Immature natural killer cell (primary cell): ENCODE data around the gene MAP3K10. TPM values are rescaled to one million over a fixed set of nuclear protein-coding genes. Genes with fewer than 3 reads are reported as not detected.
"Not testable (repeated sequence)": the region's sequence is repeated elsewhere in the genome, so short reads cannot be mapped to it uniquely, and the experiment has no call there.

Experiments used
- DNase-seq, 3 donors: peaks; one replicate each; pipeline ENCODE4 v3.0.0; 2022; ENCODE audit warnings: mixed read lengths in 1 of 3
- H3K27ac Mint-ChIP-seq, 6 donors: one replicate each; pipeline ENCODE4 v1.8.0; 2020; ENCODE audit warnings: mixed read lengths in 6 of 6, mild to moderate bottlenecking in 5 of 6, inconsistent platforms in 4 of 6, moderate library complexity in 3 of 6
- H3K27me3 Mint-ChIP-seq, 3 donors: one replicate each; pipeline ENCODE4 v1.8.0; 2020 to 2021; ENCODE audit warnings: low read depth in 3 of 3, mild to moderate bottlenecking in 3 of 3, mixed read lengths in 3 of 3, moderate library complexity in 3 of 3, inconsistent platforms in 1 of 3
- H3K36me3 Mint-ChIP-seq, 3 donors: one replicate each; pipeline ENCODE4 v1.8.0; 2020; ENCODE audit warnings: mixed read lengths in 3 of 3, inconsistent platforms in 2 of 3, mild to moderate bottlenecking in 2 of 3
- H3K4me1 Mint-ChIP-seq, 2 donors: one replicate each; pipeline ENCODE4 v1.8.0; 2020; ENCODE audit warnings: inconsistent platforms in 2 of 2, mild to moderate bottlenecking in 2 of 2, mixed read lengths in 2 of 2, moderate library complexity in 1 of 2
- H3K4me3 Mint-ChIP-seq, 5 donors: one replicate each; pipeline ENCODE4 v1.8.0; 2020; ENCODE audit warnings: mild to moderate bottlenecking in 5 of 5, mixed read lengths in 5 of 5, inconsistent platforms in 3 of 5, moderate library complexity in 3 of 5
- H3K9me3 Mint-ChIP-seq, 6 donors: one replicate each; pipeline ENCODE4 v1.8.0; 2020; ENCODE audit warnings: mild to moderate bottlenecking in 6 of 6, mixed read lengths in 6 of 6, inconsistent platforms in 4 of 6, moderate library complexity in 3 of 6
- polyA plus RNA-seq, 3 donors: library from polyadenylated mRNA; unstranded; fragments of 300-500 nt; fragmentation: Illumina TruSeq; gene quantifications; one replicate each; pipeline ENCODE4 v1.2.3, GENCODE V29; 2021

Gene MAP3K10
- polyA plus RNA-seq, result under 1 TPM in 2 of 3 donors, not detected in 1; 0.36 to 0.42 TPM

DNA sequence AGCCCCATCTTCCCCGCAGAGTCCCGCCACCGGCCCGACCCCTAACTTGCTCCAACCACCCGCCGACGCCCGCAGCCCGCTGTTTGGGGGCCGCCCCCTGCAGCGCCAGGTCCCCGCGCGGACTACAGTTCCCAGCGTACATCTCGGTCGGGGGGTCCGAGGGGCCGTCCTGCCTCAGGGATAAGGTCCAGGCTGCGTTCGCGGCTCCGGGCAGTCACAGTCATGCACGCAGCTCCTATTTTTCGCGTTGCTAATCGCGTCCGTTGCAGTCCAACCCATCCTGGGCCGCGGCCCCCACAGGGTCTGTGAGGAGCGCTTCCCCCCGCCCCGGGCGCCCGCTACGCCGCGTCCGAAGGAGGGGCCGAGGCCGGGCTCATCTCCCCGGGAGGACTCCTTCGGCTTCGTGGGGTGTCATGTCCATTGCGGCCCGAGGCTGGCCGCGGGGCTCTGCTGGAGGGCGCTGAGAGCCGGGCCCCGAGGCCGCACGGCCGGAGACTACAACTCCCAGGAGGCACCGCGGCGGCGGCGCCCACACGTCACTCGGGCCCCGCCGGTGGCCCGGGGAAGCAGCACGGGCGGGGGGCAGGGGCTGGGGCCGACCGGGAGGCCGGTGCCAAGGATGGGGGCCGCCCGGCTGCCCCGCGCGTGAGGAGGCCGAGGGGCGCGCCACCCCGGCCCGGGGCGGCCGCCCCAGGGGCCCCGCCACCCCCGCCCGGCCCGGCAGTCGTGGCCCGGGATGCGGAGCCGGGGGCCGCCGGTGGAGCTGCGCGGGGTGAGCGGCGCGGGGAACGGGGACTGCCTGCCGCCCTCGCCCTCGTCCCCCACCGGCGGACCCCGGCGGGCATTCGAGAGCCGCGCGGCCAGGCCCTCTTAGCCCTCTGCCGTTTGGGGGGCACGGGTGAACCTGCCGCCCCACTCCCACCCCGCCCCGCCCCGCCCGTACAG, at the start of gene MAP3K10:
Gene MAP3K10 (plus strand): TSS at position 536 of the 945 bp plus-strand sequence. CDS start 606 bp downstream, outside the sequence.
- Mint-ChIP-seq H3K4me3 (peak within 1 kb of the TSS; percentile 91 to 93 (median 92)), H3K27ac (peak within 1 kb of the TSS; percentile 86 to 97 (median 94)), H3K9me3 (no peaks in the 10 kb centered on the region), H3K36me3 (no peaks in the 10 kb centered on the region), H3K27me3 (peaks cover 1 to 9% (median 3%) of the 10 kb centered on the region in 3 donors), H3K4me1 (peaks cover 28 to 44% of the 10 kb centered on the region in 2 donors)
- peak; percentile 69 to 79 (median 77) for DNase-seq

DNA sequence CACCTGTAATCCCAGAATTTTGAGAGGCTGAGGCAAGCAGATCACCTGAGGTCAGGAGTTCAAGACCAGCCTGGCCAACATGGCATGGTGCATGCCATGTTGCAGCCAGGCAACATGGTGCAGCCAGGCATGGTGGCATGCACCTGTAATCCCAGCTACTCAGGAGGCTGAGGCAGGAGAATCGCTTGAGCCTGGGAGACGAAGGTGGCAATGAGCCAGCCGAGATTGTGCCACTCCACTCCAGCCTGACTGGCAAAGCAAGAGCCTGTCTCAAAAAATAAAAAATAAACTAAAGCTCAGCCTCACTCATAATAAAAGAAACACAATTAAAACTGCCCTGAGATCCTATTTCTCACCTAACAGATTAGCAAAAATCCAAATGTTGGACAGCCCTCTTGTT, 49.7 kb upstream of the MAP3K10 start:
- Mint-ChIP-seq H3K4me3 (peak overlapping the region in 1 of 5 donors; percentile 7), H3K36me3 (peaks cover 0 to 5% (median 0%) of the 10 kb centered on the region in 3 donors), H3K27ac (peak overlapping the region in 4 of 6 donors; percentile 48 to 79 (median 68))

DNA sequence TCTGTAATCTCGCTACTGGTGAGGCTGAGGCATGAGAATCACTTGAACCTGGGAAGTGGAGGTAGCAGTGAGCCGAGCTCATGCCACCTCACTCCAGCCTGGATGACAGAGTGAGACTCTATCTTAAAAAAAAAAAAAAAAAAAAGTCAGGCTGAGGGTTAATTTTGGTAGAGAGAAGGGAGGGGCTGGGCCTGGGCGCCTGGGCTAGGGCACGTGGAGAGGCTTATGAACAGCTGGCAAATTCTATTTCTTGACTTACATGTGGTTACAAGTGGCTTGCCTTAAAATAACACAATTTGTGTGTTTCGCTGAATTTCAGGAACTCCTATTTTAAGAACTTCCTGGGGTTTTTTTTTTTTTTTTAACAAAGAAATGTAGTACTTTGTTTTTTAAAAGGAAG, 47.6 kb upstream of the MAP3K10 start:
- Mint-ChIP-seq H3K27me3 (peaks cover 0 to 13% (median 3%) of the 10 kb centered on the region in 3 donors), H3K27ac (peak overlapping the region; percentile 87 to 96 (median 92)), H3K9me3 (no peaks in the 10 kb centered on the region), H3K4me1 (peaks cover 75 to 80% of the 10 kb centered on the region in 2 donors), H3K4me3 (peak overlapping the region; percentile 78 to 89 (median 82)), H3K36me3 (no peaks in the 10 kb centered on the region)
- peak; percentile 35 to 52 (median 49) for DNase-seq

More for the DNA sequence above, 49.7 kb upstream of the MAP3K10 start:
- peaks cover 58 to 64% of the 10 kb centered on the region in 2 donors for H3K4me1 Mint-ChIP-seq
- no peak for DNase-seq
- peaks cover 0 to 13% (median 3%) of the 10 kb centered on the region in 3 donors for H3K27me3 Mint-ChIP-seq
- H3K9me3 Mint-ChIP-seq, result no peaks in the 10 kb centered on the region

DNA sequence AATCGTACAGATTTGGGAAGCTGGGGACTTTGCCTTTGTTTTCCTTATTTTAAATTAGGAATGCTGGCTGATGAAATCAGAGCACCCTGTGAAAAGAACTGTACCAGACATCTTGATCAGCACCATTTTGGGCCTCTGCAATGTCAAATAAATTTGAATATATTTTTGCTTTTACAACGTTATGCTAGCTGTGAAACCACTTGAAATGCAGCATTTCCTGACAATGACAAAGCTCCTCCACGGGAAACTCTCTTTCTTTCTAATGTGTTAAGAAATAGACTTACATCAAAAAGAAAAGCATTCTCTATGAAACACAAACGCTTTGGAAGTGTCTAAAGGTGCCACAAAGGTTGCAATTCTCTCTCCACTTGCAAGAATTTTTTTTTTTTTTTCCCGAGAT, 47.1 kb upstream of the MAP3K10 start:
- Mint-ChIP-seq H3K27me3 (peaks cover 0 to 13% (median 3%) of the 10 kb centered on the region in 3 donors), H3K4me1 (peaks cover 75 to 80% of the 10 kb centered on the region in 2 donors), H3K27ac (peak overlapping the region; percentile 87 to 96 (median 92)), H3K4me3 (peak overlapping the region; percentile 81 to 89 (median 82)), H3K36me3 (no peaks in the 10 kb centered on the region), H3K9me3 (no peaks in the 10 kb centered on the region)
- DNase-seq, result peak; percentile 66 to 72 (median 72)

- peak overlapping the region; percentile 87 to 97 (median 92) for H3K27ac Mint-ChIP-seq
- H3K36me3 Mint-ChIP-seq, result no peaks in the 10 kb centered on the region
- peaks cover 67 to 73% of the 10 kb centered on the region in 2 donors for H3K4me1 Mint-ChIP-seq
- peak overlapping the region; percentile 71 to 81 (median 79) for H3K4me3 Mint-ChIP-seq
- H3K27me3 Mint-ChIP-seq, result peaks cover 0 to 9% (median 3%) of the 10 kb centered on the region in 3 donors
- DNase-seq, result no peak
- no peaks in the 10 kb centered on the region for H3K9me3 Mint-ChIP-seq
Observed at GRCh38 chr19:40144947-40145748, 46.1 kb upstream of the MAP3K10 start.

DNA sequence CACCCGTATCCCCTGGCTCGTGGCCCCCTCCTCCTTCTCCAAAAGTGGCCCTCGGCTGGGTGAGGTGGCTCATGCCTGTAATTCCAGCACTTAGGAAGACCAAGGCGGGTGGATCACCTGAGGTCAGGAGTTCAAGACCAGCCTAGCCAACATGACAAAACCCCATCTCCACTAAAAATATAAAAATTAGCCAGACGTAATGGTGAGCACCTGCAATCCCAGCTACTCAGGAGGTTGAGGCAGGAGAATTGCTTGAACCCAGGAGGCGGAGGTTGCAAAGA, 45.5 kb upstream of the MAP3K10 start:
- peak overlapping the region; percentile 87 to 97 (median 92) for H3K27ac Mint-ChIP-seq
- H3K4me1 Mint-ChIP-seq, result peaks cover 65 to 70% of the 10 kb centered on the region in 2 donors
- peak overlapping the region; percentile 22 to 80 (median 70) for H3K4me3 Mint-ChIP-seq
- not testable (repeated sequence) for DNase-seq, H3K36me3 Mint-ChIP-seq, H3K27me3 Mint-ChIP-seq, H3K9me3 Mint-ChIP-seq

- Mint-ChIP-seq H3K4me1 (peaks cover 55% of the 10 kb centered on the region in 2 donors), H3K36me3 (no peaks in the 10 kb centered on the region), H3K4me3 (peak overlapping the region in 3 of 5 donors; percentile 20 to 48 (median 40)), H3K27me3 (peaks cover 0 to 9% (median 3%) of the 10 kb centered on the region in 3 donors), H3K9me3 (no peaks in the 10 kb centered on the region), H3K27ac (peak overlapping the region in 5 of 6 donors; percentile 41 to 87 (median 75))
- DNase-seq, result no peak
Observed at GRCh38 chr19:40147338-40147692, 43.9 kb upstream of the MAP3K10 start.

- DNase-seq, result no peak
- Mint-ChIP-seq H3K4me3 (peak overlapping the region; percentile 17 to 69 (median 40)), H3K27ac (peak overlapping the region in 5 of 6 donors; percentile 41 to 87 (median 78)), H3K27me3 (peaks cover 0 to 9% (median 3%) of the 10 kb centered on the region in 3 donors), H3K4me1 (peaks cover 50% of the 10 kb centered on the region in 2 donors), H3K9me3 (no peaks in the 10 kb centered on the region), H3K36me3 (no peaks in the 10 kb centered on the region)
Observed at GRCh38 chr19:40147693-40148347, 43.4 kb upstream of the MAP3K10 start.

GRCh38 chr19:40149501-40149900, 41.7 kb upstream of the MAP3K10 start:
- Mint-ChIP-seq H3K4me1 (peaks cover 34 to 36% of the 10 kb centered on the region in 2 donors), H3K27ac (no peak overlapping the region), H3K4me3 (no peak overlapping the region), H3K36me3 (no peaks in the 10 kb centered on the region), H3K9me3 (peaks cover 0 to 1% (median 0%) of the 10 kb centered on the region in 6 donors), H3K27me3 (peaks cover 0 to 5% (median 0%) of the 10 kb centered on the region in 3 donors)
- DNase-seq, result no peak

- peak overlapping the region in 1 of 6 donors; percentile 53 for H3K27ac Mint-ChIP-seq
- no peak for DNase-seq
- H3K4me1 Mint-ChIP-seq, result peaks cover 29 to 32% of the 10 kb centered on the region in 2 donors
- no peaks in the 10 kb centered on the region for H3K27me3 Mint-ChIP-seq
- H3K36me3 Mint-ChIP-seq, result no peaks in the 10 kb centered on the region
- peaks cover 0 to 1% (median 0%) of the 10 kb centered on the region in 6 donors for H3K9me3 Mint-ChIP-seq
- peak overlapping the region in 1 of 5 donors; percentile 25 for H3K4me3 Mint-ChIP-seq
Observed at GRCh38 chr19:40150170-40150569, 41.1 kb upstream of the MAP3K10 start.

DNA sequence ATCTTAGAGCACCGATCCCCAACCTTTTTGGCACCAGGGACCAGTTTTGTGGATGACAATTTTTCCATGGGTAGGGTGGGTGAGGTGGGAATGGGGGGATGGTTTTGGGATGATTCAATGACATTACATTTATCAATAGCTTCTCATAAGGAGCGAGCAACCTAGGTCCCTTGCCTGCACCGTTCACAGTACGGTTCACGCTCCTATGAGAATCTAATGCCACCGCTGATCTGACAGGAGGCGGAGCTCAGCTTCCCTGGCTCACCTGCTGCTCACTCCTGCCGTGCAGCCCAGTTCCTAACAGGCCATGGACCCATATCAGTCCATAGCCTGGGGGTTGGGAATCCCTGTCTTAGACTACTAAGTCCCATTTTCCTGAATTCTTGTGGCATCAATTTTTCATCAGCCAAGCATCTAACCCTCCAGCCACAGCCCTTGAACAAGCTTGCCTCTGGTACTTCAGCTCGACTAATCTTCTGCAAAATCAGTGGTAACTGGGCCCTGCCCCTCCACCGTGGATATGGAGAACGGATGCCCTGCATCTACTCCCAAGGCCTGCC, 37.0 kb upstream of the MAP3K10 start:
- Mint-ChIP-seq H3K27ac (peak overlapping the region in 1 of 6 donors; percentile 40), H3K4me3 (no peak overlapping the region), H3K36me3 (no peaks in the 10 kb centered on the region), H3K27me3 (peaks cover 0 to 5% (median 0%) of the 10 kb centered on the region in 3 donors), H3K9me3 (peaks cover 0 to 1% (median 0%) of the 10 kb centered on the region in 6 donors), H3K4me1 (peaks cover 34 to 42% of the 10 kb centered on the region in 2 donors)
- no peak for DNase-seq

DNA sequence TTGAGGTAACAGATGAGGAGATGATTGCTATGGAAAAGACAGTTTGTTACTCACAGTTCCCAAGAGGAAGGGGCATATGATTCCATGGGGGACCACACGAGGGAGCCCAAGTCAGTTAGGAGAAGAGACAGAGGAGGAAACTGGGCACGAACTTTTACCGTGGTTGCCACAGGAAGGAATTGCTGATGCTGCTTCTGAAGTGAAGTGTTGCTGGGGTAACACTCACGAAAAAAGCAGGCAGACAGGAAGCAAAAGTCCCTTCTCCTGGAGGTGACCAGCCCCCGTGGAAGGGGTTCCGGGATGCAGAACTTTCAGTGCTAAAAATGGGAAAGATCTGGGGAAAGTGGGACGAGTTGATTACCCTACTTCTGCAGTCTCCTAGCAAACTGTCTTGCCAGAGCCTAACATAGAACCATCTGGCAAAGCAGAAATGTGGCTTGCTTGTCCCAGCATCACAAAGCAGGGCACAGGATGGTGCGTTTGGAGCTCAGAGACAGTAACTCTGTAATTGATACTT, 35.4 kb upstream of the MAP3K10 start:
- peak; percentile 36 to 48 (median 43) for DNase-seq
- H3K27me3 Mint-ChIP-seq, result peaks cover 0 to 5% (median 3%) of the 10 kb centered on the region in 3 donors
- peak overlapping the region; percentile 84 to 93 (median 90) for H3K27ac Mint-ChIP-seq
- peaks cover 41 to 48% of the 10 kb centered on the region in 2 donors for H3K4me1 Mint-ChIP-seq
- no peaks in the 10 kb centered on the region for H3K36me3 Mint-ChIP-seq
- H3K4me3 Mint-ChIP-seq, result peak overlapping the region; percentile 59 to 79 (median 71)
- peaks cover 0 to 1% (median 0%) of the 10 kb centered on the region in 6 donors for H3K9me3 Mint-ChIP-seq
